GM18873 (cell line): ENCODE results near the gene EHD2.
"Not testable (repeated sequence)": the region's sequence is repeated elsewhere in the genome, so short reads cannot be mapped to it uniquely, and the experiment has no call there.

Experiments
- ATAC-seq: cut with Tn5 transposase; IDR thresholded peaks from one replicate; pipeline ENCODE4 v1.9.1; 2021; ENCODE audit warnings: mild to moderate bottlenecking, moderate library complexity, moderate number of reproducible peaks; ENCODE audit not compliant: unreplicated experiment, low FRiP score

EHD2 gene

DNA sequence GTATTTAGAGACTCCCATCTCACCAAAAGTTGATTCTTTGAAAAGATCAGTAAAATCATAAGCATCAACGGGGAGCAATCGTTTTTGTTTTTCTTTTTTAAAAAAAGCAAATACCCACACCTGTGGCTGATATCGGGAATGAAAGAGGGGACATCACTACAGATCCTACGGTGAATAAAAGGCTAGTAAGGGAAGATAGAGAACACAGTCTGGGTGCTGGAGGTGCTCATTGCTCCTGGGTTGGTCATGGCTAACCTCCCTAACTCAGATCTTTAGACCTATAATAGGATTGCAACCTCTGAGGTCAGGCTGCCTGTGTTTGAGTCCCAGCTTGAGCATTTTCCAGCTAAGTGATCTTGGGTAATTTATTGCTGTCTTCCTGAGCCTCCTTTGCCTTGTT is 1.1 kb downstream of the EHD2 start:
- no peak for ATAC-seq

DNA sequence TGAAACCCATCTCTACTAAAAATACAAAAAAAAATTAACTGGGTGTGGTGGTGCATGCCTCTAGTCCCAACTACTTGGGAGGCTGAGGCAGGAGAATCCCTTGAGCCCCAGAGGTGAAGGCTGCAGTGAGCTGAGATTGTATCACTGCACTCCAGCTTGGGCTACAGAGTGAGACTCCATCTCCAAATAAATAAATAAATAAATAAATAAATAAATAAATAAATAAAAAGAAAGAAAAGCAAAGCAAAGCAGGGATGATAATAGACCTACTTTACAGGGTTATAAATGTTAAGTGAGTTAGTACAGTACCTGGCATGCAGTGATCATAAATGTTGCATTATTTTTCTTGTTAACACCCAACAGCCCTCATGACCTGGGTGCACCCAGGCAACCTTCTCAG is 1.6 kb downstream of the EHD2 start:
- ATAC-seq, result not testable (repeated sequence)

DNA sequence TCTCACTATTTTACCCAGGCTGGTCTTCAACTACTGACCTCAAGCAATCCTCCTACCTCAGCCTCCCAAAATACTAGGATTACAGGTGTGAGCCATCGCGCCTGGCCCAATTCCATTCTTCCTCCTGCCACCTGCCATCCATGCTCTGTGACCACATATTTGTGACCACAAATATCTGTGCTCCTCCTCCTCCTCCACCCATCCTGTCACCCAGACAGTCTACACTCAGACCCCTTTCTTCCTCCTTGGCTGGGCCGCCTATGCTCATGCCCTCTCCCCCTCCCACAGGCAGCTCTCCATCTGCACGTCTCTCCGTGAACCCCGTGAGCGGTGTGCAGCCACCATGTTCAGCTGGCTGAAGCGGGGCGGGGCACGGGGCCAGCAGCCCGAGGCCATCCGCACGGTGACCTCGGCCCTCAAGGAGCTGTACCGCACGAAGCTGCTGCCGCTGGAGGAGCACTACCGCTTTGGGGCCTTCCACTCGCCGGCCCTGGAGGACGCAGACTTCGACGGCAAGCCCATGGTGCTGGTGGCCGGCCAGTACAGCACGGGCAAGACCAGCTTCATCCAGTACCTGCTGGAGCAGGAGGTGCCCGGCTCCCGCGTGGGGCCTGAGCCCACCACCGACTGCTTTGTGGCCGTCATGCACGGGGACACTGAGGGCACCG is 3.2 kb downstream of the EHD2 start:
- ATAC-seq, result no peak

DNA sequence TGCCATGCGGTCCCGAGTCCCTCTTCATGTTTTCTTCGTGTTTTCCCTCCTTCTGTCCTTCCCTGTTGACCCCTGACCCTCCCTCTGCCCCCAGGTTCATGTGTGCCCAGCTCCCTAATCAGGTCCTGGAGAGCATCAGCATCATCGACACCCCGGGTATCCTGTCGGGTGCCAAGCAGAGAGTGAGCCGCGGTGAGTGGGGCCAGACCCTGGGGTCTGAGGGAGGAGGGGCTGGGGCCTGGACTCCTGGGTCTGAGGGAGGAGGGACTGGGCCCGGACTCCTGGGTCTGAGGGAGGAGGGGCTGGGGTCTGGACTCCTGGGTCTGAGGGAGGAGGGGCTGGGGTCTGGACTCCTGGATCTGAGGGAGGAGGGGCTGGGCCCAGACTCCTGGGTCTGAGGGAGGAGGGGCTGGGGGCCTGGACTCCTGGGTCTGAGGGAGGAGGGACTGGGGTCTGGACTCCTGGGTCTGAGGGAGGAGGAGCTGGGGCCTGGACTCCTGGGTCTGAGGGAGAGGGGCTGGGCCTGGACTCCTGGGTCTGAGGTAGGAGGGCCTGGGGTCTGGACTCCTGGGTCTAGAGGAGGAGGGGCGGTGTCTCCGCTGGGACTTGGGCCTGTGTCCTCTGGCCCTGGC is 5.3 kb downstream of the EHD2 start:
- ATAC-seq, result not testable (repeated sequence)

DNA sequence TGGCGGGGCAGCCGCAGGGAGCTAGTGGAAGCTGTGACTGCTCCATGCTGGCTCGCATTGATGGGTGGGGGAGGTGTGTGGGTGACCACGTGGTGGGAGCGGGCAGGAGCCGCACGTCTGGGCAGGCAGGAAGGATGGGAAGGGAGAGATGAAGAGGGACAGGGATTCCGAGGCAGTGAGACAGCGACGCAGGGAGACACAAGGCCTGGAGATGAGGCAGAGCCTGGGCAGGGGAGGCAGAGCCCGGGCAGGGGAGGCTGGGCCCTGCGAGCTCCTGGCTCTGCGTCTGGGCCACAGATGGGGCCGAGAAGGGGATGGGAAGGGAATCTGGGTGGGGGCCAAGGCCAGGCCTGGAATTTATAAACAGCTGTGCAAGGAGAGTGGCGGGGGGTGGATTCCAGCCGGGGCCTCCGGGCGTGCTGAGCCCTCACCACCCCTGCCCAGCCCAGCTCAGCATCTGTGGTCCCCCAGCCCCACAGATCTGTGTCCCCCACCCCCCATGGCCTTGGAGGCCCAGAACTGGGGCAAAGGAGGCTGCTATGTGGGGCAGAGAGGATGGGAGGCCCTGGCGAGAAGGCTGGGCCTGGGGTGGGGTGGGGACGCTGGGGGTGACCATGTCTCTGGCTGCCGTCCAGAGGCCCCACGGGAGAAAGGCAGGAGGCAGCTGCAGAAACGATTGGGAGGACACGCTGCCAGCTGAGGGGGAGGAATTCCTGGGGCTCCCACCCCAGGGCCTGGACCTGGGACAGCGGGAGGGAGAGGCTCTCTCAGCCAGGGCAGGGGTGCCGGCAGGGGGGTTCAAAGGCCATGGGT is 6.0 kb downstream of the EHD2 start:
- no peak for ATAC-seq

DNA sequence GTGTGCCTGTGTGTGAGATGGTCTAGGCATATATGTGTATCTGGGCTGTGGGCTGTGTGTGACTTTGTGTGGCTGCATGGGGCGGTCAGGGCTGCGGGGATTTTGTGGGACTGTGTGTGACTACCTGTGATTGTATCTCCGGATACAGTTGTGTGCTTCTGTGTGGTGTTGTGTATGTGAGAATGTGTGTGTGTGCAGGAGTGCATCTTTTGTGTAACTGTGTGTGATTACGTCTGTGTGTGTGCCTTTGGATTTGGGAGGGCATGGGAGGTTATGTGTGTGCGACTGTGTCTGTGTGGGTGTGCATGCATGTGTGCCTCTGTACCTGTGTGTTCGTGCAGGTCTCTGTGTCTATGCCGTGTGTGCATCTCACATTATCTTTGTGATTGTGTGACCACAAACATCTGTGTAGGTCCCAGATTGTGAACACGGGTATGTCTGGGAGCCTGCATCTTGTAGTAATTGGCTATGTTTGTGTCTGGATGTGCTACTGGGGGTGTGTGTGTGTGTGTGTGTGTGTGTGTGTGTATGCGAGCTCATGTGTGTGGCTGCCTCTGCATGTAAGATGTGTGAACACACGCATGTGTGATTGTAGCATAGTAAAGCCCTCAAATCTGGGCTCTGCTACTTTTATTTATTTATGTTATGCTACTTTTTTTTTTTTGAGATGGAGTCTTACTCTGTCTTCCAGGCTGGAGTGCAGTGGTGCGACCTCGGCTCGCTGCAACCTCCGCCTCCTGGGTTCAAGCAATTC is 7.6 kb downstream of the EHD2 start:
- no peak for ATAC-seq

DNA sequence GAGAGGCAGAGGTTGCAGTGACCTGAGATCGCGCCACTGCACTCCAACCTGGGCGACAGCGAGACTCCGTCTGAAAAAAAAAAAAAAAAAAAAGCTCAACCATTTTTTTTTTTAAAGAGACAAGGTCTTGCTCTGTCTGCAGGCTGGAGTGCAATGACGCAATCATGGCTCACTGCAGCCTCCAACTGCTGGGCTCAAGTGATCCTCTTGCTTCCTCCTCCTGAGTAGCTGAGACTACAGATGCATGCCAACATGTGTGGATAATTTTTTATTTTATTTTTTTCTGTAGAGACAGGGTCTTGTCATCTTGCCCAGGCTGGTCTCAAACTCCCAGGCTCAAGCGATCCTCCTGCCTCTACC is 10.3 kb downstream of the EHD2 start:
- ATAC-seq, result no peak

DNA sequence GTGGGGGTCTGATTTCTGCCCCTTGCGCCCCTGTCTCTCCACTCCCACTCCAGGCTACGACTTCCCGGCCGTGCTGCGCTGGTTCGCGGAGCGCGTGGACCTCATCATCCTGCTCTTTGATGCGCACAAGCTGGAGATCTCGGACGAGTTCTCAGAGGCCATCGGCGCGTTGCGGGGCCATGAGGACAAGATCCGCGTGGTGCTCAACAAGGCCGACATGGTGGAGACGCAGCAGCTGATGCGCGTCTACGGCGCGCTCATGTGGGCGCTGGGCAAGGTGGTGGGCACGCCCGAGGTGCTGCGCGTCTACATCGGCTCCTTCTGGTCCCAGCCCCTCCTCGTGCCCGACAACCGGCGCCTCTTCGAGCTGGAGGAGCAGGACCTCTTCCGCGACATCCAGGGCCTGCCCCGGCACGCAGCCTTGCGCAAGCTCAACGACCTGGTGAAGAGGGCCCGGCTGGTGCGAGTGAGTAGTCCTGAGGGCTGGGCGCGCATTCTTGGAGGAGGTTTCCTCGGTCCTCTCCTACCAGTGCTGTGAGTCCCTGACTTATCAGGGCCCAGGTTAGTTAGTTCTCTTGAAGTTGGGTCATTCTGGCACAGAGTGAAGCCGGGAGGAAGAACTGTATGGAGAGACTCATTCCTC is 12.7 kb downstream of the EHD2 start:
- ATAC-seq, result no peak

DNA sequence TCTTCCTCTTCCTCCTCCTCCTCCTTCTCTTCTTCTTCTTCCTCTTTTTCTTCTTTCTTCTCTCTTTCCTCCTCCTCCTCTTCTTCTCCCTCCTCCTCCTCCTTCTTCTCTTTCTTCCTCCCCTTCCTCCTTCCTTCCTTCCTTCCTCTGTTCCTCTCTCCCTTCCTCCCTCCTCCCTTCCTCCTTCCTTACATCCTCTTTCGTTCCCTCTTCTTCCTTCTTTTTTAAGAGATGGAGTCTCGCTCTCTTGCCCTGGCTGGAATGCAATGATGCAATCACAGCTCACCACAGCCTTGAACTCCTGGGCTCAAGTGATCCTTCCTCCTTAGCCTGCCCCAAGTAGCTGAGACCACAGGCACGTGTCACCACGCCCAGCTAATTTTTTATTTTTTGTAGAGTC is 13.2 kb downstream of the EHD2 start:
- no peak for ATAC-seq

DNA sequence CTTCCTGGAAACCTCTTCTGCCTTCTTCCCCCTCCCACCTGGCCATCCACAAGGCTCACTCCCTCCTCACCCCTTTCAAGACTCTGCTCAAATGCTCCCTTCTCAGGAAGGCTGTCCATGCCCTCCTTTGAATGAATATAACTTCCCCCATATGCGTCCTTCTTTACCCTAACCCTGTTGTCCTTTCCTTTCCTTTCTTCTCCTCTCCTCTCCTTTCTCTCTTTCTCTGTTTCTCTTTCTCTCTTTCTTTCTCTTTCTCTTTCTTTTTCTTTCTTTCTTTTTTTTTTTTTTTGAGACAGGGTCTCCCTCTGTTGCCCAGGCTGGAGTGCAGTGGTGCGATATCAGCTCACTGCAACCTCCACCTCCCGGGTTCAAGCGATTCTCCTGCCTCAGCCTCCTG is 15.1 kb downstream of the EHD2 start:
- ATAC-seq, result not testable (repeated sequence)

DNA sequence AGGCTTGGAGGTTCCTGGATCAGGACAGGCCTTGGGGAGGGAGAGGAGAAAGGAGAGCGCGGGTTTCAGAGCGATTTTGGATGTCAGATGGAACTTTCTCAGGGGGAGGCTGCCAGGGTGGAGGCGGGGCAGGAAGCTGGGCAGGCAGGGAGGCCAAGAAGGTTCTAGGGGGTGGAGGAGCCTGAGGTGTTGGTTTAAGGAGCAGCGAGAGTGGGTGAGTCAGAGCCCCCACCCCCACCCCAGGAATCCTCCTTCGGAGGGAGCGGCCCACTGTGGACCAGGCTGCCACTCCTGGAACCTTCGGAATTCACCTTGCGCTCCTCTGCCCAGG is 16.2 kb downstream of the EHD2 start:
- no peak for ATAC-seq

DNA sequence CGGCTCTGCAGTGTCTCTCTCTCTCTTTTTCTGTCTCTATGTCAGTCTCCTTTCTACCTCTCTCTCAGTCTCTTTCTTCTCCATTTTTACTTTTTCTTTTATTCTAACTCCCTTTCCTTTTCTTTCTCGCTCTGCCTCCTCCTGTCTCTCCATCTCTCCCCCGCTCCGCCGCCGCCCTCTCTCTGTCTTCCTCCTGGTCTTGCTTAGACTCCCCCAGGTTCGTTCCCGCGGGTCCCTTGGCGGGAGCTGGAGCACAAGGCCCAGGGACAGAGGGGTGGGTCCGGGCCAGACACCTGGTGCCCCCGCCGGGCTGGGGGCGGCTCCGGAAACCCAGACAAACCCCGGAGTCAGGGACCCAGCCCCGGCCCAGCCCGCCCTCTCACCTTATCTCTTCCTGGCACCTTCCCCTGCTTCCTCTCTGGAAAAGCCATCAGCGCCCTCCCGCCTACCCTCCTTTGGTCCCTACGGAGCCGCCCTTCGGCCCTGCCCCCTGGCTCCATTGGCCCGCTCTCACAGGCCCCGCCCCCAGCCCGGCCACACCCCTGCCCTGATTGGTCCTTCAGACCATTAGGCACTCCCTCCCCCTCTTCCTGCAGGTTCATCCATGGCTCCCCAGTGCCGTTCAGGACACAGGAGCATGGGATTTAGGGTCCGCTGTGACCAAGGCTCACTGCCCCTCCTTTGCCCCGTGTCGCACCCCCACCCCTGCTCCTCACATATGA is 16.7 kb downstream of the EHD2 start:
- no peak for ATAC-seq

DNA sequence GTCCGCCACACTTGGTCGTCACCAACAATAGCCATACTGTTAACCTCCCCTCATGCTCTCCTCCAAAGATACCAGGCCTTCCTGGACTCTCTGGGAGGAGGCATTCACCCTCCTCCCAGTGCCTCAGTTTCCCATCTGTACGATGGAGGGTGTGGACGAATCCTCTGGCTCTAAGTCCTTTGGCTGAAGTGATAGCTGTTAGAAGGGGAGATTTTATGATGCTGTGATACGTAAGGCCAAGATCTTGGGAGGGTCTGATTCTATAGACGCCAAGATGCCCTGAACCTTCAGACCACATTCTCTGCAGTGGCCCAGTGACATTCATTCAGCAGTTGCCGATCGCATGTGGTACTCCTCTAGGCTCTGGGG is 17.3 kb downstream of the EHD2 start:
- ATAC-seq, result no peak

DNA sequence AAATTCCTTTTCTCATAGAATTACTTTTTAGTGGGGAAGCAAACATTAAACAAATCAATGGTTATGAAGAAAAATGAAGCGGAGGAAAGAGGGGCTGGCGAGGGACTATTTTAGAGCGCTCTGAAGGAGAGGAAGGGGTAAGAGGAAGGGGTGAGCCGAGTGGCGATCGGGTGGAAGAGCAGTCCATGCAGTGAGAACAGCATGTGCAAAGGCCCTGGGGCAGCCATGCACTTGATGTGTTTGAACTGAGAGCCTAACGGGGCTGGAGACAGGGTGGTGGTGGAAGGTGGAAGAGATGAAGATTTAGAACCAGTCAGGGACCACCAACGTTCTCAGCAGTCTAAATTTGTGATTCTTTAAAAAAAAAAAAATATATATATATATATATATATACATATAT is 17.7 kb downstream of the EHD2 start:
- no peak for ATAC-seq

DNA sequence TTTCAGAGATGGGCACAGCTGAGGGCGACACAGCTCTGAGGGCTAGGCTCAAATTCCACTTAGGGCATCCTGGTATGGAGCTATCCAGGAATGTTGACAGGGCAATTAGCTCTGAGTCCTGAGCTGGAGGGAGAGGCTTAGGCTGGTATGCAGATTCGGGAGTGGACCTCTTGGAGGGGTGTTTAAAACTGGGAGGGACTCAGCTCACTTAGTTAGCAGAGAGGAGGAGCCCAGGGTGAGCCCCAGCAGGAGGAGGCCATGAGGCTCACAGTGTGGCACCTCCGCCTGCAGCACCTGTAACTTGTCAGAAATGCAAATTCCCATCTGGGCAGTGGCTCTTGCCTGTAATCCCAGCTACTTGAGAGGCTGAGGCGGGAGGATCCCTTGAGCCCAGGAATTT is 21.9 kb downstream of the EHD2 start:
- ATAC-seq, result no peak

DNA sequence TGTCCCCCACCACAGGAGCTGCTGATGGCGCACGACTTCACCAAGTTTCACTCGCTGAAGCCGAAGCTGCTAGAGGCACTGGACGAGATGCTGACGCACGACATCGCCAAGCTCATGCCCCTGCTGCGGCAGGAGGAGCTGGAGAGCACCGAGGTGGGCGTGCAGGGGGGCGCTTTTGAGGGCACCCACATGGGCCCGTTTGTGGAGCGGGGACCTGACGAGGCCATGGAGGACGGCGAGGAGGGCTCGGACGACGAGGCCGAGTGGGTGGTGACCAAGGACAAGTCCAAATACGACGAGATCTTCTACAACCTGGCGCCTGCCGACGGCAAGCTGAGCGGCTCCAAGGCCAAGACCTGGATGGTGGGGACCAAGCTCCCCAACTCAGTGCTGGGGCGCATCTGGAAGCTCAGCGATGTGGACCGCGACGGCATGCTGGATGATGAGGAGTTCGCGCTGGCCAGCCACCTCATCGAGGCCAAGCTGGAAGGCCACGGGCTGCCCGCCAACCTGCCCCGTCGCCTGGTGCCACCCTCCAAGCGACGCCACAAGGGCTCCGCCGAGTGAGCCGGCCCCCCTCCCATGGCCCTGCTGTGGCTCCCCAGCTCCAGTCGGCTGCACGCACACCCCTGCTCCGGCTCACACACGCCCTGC is 27.8 kb downstream of the EHD2 start:
- ATAC-seq, result no peak

DNA sequence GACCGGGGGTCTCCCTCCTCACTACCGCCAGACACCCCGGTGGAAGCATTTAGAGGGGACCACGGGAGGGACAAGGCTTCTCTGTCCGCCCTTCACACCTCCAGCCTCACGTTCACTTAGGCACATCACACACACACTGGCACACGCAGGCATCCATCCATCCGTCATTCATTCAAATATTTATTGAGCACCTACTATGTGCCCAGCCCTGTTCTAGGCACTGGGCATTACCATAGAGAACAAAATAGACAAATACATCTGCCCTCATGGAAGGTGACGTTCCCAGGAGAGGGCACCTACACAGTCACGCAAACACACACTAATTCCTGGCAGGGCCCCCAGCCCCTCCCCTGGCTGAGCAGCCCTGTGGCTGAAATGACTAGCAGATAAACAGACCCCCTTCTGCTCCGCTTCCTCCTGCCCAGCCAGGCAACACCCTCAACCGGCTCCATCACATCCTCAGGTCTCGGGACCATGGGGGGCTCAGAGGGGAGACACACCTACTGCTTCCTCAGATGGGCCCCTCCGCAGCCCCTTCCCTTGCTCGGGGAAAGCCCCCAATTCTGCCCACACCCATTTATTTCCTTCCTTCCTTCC is 28.4 kb downstream of the EHD2 start:
- ATAC-seq, result no peak

DNA sequence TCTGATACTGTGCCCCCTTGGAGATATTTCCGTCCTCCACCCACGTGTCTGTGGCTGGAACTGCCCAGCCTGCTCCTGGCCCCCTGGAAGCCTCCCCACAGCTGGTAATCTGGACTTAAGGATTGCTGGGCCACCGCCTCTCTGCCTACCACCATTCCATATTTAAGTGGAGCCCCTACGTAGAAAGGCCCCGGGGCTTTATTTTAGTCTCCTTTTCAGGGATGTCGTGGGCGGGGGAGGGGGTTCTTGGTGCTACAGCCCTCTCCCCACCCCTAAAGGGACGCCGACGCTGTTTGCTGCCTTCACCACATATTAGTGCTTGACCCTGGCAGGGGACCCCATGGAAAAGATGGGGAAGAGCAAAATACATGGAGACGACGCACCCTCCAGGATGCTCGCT is 29.4 kb downstream of the EHD2 start:
- no peak for ATAC-seq
